Fibroblast of the aortic adventitia (primary cell): ENCODE results near the gene GATAD2B. TPM values are rescaled to one million over a fixed set of nuclear protein-coding genes. Genes with fewer than 3 reads are reported as not detected.
A peak's percentile ranks its signal among the peaks of the same experiment; 100 is the strongest.
"Not testable (repeated sequence)": the region's sequence is repeated elsewhere in the genome, so short reads cannot be mapped to it uniquely, and the experiment has no call there.

Experiments
- DNase-seq: peaks from one replicate; pipeline ENCODE4 v3.0.0-alpha.2; 2010; ENCODE audit warnings: low read depth
- H3K4me3 ChIP-seq: 2 replicates; pipeline ENCODE4 v1.5.1; 2011; ENCODE audit warnings: low read depth, mild to moderate bottlenecking, control low read depth, low read length, moderate library complexity
- total RNA-seq: library from RNA; depleted of rRNA; stranded (reverse); fragments of >200 nt; gene quantifications from 2 replicates; pipeline ENCODE4 v1.2.3, GENCODE V29; 2012; ENCODE audit warnings: low replicate concordance
- TF ChIP-seq, protein P1 (sequence below): IDR thresholded peaks from 2 replicates; pipeline ENCODE4 v1.5.1; 2011; ENCODE audit warnings: mild to moderate bottlenecking, low read length, control low read depth, inconsistent platforms; ENCODE audit not compliant: insufficient read depth

The GATAD2B gene
- total RNA-seq, 1 donor, result 11.3 TPM

DNA sequence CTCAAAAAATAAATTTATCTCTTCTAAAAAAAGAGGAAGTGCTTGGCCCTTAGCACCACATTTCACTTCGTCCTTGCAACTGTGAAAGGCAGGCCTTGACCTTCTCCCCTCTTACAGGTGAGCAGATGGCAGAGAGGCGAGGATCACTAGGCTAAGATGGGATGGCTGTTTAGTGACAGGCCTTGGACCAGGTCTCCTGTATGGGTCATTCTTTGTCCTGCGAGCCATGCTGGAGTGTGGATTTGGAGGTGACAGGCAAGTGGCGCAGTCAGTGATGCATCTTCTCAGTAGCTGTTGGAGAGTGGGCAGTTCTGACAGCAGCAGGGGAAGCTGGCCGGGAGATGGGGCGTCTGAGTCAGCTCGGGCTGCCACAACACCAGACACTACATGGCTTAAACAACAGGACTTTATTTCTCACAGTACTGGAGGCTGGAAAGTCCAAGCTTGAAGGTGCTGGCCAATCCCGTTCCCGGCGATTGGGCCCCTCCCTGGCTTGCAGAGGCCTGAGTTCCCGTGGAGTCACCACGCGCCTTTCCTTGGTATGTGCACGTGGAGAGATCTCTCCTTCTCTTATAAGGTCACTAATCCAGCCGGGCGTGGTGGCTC, 131.0 kb downstream of the GATAD2B start:
- no peak for DNase-seq
- TF ChIP-seq, protein P1, sequence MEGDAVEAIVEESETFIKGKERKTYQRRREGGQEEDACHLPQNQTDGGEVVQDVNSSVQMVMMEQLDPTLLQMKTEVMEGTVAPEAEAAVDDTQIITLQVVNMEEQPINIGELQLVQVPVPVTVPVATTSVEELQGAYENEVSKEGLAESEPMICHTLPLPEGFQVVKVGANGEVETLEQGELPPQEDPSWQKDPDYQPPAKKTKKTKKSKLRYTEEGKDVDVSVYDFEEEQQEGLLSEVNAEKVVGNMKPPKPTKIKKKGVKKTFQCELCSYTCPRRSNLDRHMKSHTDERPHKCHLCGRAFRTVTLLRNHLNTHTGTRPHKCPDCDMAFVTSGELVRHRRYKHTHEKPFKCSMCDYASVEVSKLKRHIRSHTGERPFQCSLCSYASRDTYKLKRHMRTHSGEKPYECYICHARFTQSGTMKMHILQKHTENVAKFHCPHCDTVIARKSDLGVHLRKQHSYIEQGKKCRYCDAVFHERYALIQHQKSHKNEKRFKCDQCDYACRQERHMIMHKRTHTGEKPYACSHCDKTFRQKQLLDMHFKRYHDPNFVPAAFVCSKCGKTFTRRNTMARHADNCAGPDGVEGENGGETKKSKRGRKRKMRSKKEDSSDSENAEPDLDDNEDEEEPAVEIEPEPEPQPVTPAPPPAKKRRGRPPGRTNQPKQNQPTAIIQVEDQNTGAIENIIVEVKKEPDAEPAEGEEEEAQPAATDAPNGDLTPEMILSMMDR, result no peak
- H3K4me3 ChIP-seq, result no peak overlapping the region

DNA sequence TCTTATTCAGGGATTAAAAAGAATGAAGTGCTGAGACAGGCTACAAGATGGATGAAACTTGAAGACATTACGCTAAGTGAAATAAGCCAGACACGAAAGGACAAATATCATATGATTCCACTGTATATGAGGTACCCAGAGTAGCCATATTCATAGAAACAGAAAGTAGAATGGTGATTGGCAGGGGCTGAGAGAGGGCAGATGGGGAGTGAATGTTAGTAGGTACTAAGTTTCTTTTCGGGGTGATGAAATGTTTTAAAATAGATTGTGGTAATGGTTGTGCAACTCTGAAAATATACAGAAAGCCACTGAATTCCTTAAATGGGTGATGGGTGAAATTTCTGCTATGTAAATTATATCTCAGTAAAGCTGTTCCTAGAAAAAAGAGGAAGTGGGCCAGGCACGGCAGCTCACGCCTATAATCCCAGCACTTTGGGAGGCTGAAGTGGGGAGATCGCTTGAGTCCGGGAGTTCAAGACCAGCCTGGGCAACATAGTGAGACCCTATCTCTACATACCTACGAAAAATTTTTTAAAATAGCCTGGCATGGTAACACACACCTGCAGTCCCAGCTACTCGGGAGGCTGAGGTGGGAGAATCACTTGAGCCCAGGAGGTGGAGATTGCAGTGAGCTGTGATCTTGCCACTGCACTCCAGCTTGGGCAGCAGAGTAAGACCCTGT, 131.7 kb downstream of the GATAD2B start:
- TF ChIP-seq, protein P1, result no peak
- H3K4me3 ChIP-seq, result peak overlapping the region; percentile 20
- DNase-seq, result peak; percentile 96

DNA sequence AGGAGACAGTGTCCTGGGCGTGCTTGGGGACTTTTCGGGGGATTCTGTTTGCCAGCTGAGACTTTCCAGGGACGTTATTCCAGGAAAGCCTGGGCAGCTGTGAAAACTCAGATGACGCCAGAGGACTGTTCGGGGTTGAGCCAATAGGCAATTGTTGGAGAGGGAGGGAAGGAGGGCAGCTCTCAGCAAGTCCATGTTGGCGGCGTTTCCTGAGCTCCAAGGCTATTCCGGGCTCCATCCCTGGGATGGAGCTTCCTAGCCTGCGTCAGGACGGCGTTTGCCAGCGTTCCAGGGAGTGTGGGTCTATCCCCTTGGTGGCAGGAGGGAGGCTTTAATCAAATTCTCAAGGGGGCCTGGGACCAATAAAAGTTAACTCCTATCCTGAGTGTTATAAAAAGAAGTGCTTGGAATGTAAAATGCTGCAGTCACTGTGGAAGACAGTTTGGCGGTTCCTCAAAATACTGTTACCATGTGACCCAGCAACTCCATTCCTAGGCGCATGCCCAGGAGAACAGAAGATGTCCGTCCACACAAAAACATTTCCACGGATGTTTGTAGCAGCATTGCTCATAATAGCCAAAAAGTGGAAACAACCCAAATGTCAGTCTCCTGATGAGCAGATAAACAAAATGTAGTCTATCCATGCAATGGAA, 132.3 kb downstream of the GATAD2B start:
- TF ChIP-seq, protein P1, result no peak
- peak overlapping the region; percentile 48 for H3K4me3 ChIP-seq
- peak; percentile 94 for DNase-seq

DNA sequence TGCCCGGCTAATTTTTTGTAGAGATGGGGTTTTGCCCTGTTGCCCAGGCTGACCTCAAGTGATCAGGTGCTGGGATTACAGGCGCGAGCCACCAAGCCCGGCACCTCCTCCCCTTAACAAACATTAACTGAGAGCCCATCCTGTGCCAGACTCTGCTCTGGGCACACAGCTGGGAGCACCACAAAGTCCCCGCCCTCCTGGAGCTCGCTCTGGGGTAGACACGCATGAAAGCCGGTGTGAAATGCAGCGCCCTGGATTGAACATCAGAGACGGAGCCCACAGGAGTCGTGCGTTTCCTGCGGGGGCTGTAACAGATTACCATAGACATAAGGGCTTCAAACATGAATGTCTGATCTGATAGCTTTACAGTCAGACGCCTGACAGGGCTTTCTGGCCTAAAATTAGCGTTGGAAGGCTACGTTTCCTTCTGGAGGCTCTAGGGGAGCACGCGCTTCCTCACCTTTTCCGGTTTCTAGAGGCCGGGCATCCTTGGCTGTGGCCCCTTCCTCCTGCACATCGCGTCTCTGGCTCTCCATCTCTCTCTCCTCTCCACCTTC, 133.2 kb downstream of the GATAD2B start:
- DNase-seq, result no peak
- H3K4me3 ChIP-seq, result peak overlapping the region; percentile 48
- TF ChIP-seq, protein P1, result no peak

DNA sequence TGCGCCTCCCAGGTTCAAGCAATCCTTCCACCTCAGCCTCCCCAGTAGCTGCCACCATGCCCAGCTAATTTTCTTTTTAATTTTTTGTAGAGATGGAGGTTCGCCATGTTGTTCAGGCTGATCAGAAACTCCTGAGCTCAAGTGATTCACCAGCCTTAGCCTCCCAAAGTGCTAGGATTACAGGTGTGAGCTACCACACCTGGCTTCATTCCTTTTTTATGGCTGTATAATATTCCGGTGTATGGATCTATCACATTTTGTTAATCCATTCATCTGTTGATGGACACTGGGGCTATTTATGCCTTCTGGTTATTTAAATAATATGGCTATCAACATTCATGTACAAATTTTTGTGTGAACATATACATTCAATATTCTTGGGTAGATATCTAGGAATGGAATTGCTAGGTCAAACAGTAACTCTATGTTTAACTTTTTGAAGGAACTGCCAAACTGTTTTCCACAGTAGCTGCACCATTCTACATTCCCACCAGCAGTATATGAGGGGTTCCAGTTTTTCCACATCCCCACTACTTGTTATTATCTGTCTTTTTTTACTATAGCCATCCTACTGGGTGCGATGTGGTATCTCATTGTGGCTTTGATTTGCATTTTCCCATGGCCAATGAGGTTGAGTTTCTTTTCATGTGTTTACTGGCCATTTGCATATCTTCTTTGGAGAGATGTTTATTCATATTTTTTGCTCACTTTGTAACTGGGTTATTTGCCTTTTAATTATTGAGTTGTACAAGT, 136.6 kb downstream of the GATAD2B start:
- TF ChIP-seq, protein P1, result no peak
- H3K4me3 ChIP-seq, result no peak overlapping the region
- DNase-seq, result no peak

DNA sequence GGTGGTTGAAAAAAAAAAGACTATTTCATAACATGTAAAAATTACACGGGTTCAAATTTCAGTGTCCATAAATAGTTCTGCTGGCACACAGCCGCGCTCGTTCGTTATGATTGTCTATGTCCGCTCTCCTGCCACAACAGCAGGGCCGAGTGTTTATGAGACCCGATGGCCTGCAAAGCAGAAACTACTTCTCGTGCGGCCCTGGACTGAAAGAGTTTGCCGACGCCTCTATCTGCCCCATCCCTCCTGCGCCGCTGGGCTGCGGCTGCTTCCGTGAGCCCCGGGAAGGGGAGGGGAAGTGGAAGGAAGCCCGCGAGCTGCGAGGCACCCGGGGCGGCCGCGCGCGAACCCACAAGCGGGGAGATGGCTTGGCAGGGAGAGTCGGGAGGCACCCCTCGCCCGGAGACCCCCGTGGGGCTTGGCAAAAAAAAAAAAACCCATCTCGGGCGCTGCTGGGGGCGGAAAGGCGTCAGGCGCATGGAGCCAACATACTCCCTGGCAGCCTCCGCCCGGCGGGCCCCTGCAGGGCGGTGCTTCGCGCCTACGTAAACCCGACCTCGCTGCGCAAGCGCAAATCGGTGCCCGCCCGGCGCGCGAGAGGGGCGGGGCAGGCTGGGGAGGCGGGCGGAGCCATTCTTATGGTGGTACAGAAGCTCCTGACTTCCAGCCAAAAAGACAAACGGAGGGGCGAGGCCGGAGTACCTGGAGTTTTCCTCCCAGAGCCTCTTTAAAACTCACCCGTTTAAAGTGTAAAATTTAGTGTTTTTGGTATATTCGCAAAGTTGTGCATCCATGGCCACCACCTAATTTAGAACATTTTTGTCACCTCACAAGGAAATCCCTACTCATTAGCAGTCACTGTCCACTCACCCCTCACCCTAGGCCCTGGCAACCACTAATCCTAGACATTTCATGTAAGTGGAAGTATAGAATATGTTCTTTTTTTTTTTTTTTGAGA, 139.3 kb downstream of the GATAD2B start:
- TF ChIP-seq, protein P1, result peak; percentile 29
- DNase-seq, result peak; percentile 90

DNA sequence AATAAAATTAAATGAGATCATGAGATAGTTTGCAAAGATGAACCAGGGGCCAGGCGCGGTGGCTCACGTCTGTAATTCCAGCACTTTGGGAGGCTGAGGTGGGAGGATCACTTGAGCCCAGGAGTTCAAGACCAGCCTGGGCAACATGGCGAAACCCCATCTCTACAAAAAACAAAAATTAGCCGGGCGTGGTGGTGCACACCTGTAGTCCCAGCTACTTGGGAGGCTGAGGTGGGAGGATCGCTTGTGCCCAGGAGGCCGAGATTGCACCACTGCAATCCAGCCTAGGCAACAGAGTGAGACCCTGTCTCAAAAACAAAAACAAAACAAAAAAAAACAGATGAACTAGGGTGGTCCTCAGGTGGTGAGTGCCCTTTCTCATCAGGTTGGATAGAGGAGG, 140.1 kb downstream of the GATAD2B start:
- H3K4me3 ChIP-seq, result peak overlapping the region; percentile 73
- not testable (repeated sequence) for DNase-seq

More for the DNA sequence above, 139.3 kb downstream of the GATAD2B start:
- H3K4me3 ChIP-seq, result peak overlapping the region; percentile 73
